22Rv1 (cell line): ENCODE results near the gene FEM1A.

Experiments used
- CTCF ChIP-seq: fragments of 450-650 bp; IDR thresholded peaks from 2 replicates; pipeline ENCODE4 v1.5.1; 2017; ENCODE audit warnings: mild to moderate bottlenecking
- ZFX ChIP-seq: fragments of 450-650 bp; IDR thresholded peaks from 2 replicates; pipeline ENCODE4 v1.6.1; 2017; ENCODE audit warnings: antibody characterized with exemption, borderline replicate concordance

- TF ChIP-seq CTCF (no peak), ZFX (no peak)
Observed at GRCh38 chr19:4742723-4743646, 48.5 kb upstream of the FEM1A start.
